SK-N-SH treated with all-trans-retinoic acid at 6 μM for 48 hours (cell line): ENCODE results near the gene USE1.

Source experiments
- ARNTL ChIP-seq: fragments of 450-650 bp; formaldehyde crosslinking; IDR thresholded peaks from 2 replicates; pipeline ENCODE4 v1.5.0; 2020; ENCODE audit warnings: low read depth, mild to moderate bottlenecking, moderate library complexity, borderline replicate concordance
- CREB5 ChIP-seq: fragments of 250-450 bp; sonication (Bioruptor Pico); IDR thresholded peaks from 2 replicates; pipeline ENCODE4 v1.5.1; 2020; ENCODE audit warnings: low read depth, mild to moderate bottlenecking, moderate library complexity
- CSDC2 ChIP-seq: fragments of 250-450 bp; sonication (Bioruptor Pico); IDR thresholded peaks from 2 replicates; pipeline ENCODE4 v1.5.0; 2020; ENCODE audit warnings: mild to moderate bottlenecking, moderate library complexity
- ISL1 ChIP-seq: fragments of 250-450 bp; sonication (Bioruptor Pico); IDR thresholded peaks from 2 replicates; pipeline ENCODE4 v2.1.2; 2022; ENCODE audit warnings: mild to moderate bottlenecking, moderate library complexity
- OSR1 ChIP-seq: fragments of 250-450 bp; sonication (Bioruptor Pico); IDR thresholded peaks from 2 replicates; pipeline ENCODE4 v1.8.0; 2022; ENCODE audit warnings: moderate library complexity, mild to moderate bottlenecking, inconsistent platforms
- PATZ1 ChIP-seq: fragments of 250-450 bp; sonication (Bioruptor Pico); IDR thresholded peaks from 2 replicates; pipeline ENCODE4 v1.8.0; 2020; ENCODE audit warnings: mild to moderate bottlenecking, moderate library complexity, borderline replicate concordance
- POU6F1 ChIP-seq: fragments of 250-450 bp; sonication (Bioruptor Pico); IDR thresholded peaks from 2 replicates; pipeline ENCODE4 v1.8.0; 2021; ENCODE audit warnings: low read depth, mild to moderate bottlenecking, moderate library complexity, borderline replicate concordance
- RARB ChIP-seq: fragments of 250-450 bp; sonication (Bioruptor Pico); IDR thresholded peaks from 2 replicates; pipeline ENCODE4 v1.8.0; 2021; ENCODE audit warnings: mild to moderate bottlenecking, moderate library complexity
- SNAI2 ChIP-seq: fragments of 250-450 bp; sonication (Bioruptor Pico); IDR thresholded peaks from 2 replicates; pipeline ENCODE4 v1.5.0; 2020; ENCODE audit warnings: mild to moderate bottlenecking, moderate library complexity
- ZC3H10 ChIP-seq: fragments of 250-450 bp; sonication (Bioruptor Pico); IDR thresholded peaks from 2 replicates; pipeline ENCODE4 v1.5.1; 2021; ENCODE audit warnings: mild to moderate bottlenecking, moderate library complexity
- ZFP3 ChIP-seq: fragments of 250-450 bp; sonication (Bioruptor Pico); IDR thresholded peaks from 2 replicates; pipeline ENCODE4 v1.5.0; 2020; ENCODE audit warnings: mild to moderate bottlenecking, moderate library complexity
- ZFP30 ChIP-seq: fragments of 450-650 bp; formaldehyde crosslinking; IDR thresholded peaks from 2 replicates; pipeline ENCODE4 v1.5.0; 2022; ENCODE audit warnings: mild to moderate bottlenecking, moderate library complexity
- ZNF565 ChIP-seq: fragments of 450-650 bp; formaldehyde crosslinking; conservative IDR thresholded peaks from 2 replicates; pipeline ENCODE4 v1.5.0; 2020; ENCODE audit warnings: low read depth, mild to moderate bottlenecking, moderate library complexity

- no peak for TF ChIP-seq ZFP30 (CRISPR knock-in tag)
- no peak for TF ChIP-seq ZFP3 (CRISPR knock-in tag)
- no peak for TF ChIP-seq ARNTL (CRISPR knock-in tag)
- TF ChIP-seq PATZ1 (CRISPR knock-in tag) = no peak
- TF ChIP-seq ISL1 (CRISPR knock-in tag) = no peak
- TF ChIP-seq POU6F1 = no peak
- no peak for TF ChIP-seq ZNF565 (CRISPR knock-in tag)
- TF ChIP-seq OSR1 (CRISPR knock-in tag) = no peak
- no peak for TF ChIP-seq CREB5 (CRISPR knock-in tag)
- TF ChIP-seq SNAI2 (CRISPR knock-in tag) = no peak
- TF ChIP-seq RARB = no peak
- TF ChIP-seq ZC3H10 (CRISPR knock-in tag) = no peak
- no peak for TF ChIP-seq CSDC2 (CRISPR knock-in tag)
Measured at GRCh38 chr19:17240062-17240752, 25.1 kb downstream of the USE1 start.
